Fibroblast of skin of scalp (primary cell): ENCODE results near the gene ZNF438.
"Not testable (repeated sequence)": the region's sequence is repeated elsewhere in the genome, so short reads cannot be mapped to it uniquely, and the experiment has no call there.

Experiments
- DNase-seq: peaks from one replicate; pipeline ENCODE4 v3.0.0-alpha.2; 2013

ZNF438 gene

DNA sequence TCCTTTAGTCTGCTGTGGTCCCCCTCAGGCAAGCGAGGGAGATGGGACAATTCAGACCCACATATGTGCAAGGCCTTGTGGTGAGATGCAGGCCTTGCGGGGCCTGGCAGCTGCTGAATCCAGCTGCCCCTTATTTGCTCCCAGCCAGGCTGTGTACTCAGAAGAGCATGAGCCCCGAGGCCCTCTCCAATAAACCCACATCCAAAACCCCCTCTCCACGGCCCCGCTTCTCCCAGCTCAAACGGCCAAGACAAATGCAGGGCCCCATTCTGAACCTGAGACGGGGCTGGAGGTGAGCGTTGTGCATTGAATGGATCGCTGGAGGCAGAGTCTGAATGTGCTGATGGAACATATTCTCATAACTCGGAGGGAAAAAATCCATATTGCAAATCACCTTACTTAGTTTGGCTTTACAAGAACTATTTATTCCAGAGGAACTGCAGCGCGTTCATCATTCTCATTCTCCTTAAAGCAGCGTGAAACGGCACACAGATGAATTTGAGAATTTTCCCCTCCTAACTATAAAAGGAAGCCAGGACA is 232.9 kb downstream of the ZNF438 start:
- DNase-seq = no peak

DNA sequence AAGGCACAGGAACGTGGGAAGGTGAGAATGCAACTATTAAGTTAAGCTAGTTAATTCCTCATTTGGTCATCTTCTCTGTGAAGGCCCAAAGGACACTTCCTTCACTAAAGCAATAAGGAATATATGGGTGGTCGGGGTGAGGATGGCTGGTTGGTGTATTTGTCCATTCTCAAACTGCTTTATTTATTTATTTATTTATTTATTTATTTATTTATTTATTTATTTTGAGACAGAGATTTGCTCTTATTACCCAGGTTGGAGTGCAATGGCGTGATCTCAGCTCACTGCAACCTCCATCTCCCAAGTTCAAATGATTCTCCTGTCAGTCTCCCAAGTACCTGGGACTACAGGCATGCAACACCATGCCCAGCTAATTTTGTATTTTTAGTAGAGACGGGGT is 236.6 kb downstream of the ZNF438 start:
- not testable (repeated sequence) for DNase-seq
